HepG2 (cell line): ENCODE data around the gene KLHL28. TPM values are rescaled to one million over a fixed set of nuclear protein-coding genes. Genes with fewer than 3 reads are reported as not detected.
A peak's percentile ranks its signal among the peaks of the same experiment; 100 is the strongest.

Source experiments
- ATRX ChIP-seq: sonication (generic); formaldehyde crosslinking; IDR thresholded peaks from 2 replicates; pipeline ENCODE4 v1.4.0; 2020; ENCODE audit warnings: missing genetic modification reagents, borderline replicate concordance
- ELF3 ChIP-seq: IDR thresholded peaks from 2 replicates; pipeline ENCODE4 v1.6.1; 2016; ENCODE audit warnings: missing genetic modification reagents, missing compliant biosample characterization
- FOXK2 ChIP-seq: fragments of 450-650 bp; IDR thresholded peaks from 2 replicates; pipeline ENCODE4 v1.6.1; 2016
- JUN ChIP-seq: sonication (generic); formaldehyde crosslinking; IDR thresholded peaks from 2 replicates; pipeline ENCODE4 v1.4.0; 2020; ENCODE audit warnings: mild to moderate bottlenecking, missing genetic modification reagents
- KDM3A ChIP-seq: IDR thresholded peaks from 2 replicates; pipeline ENCODE4 v1.6.1; 2018; ENCODE audit warnings: low read depth, missing compliant biosample characterization
- MTF2 ChIP-seq: sonication (generic); formaldehyde crosslinking; IDR thresholded peaks from 2 replicates; pipeline ENCODE4 v1.5.0; 2020; ENCODE audit warnings: missing genetic modification reagents, borderline replicate concordance
- PAXIP1 ChIP-seq: sonication (generic); formaldehyde crosslinking; conservative IDR thresholded peaks from 2 replicates; pipeline ENCODE4 v1.4.0; 2020; ENCODE audit warnings: mild to moderate bottlenecking, missing genetic modification reagents, moderate library complexity
- PRDM10 ChIP-seq: sonication (generic); formaldehyde crosslinking; IDR thresholded peaks from 2 replicates; pipeline ENCODE4 v1.4.0; 2020; ENCODE audit warnings: low read depth, missing genetic modification reagents
- SP2 ChIP-seq: sonication (generic); formaldehyde crosslinking; IDR thresholded peaks from 2 replicates; pipeline ENCODE4 v1.5.1; 2020; ENCODE audit warnings: mild to moderate bottlenecking, missing genetic modification reagents
- SSRP1 ChIP-seq: IDR thresholded peaks from 2 replicates; pipeline ENCODE4 v1.6.1; 2016; ENCODE audit warnings: control low read depth
- TAF1 ChIP-seq: sonication (generic); formaldehyde crosslinking; IDR thresholded peaks from 2 replicates; pipeline ENCODE4 v1.4.0; 2020; ENCODE audit warnings: missing genetic modification reagents
- YY1 ChIP-seq: IDR thresholded peaks from 2 replicates; pipeline ENCODE4 v1.6.1; 2011; ENCODE audit warnings: low read length, low read depth, moderate library complexity, mild to moderate bottlenecking; ENCODE audit not compliant: insufficient read depth, insufficient replicate concordance
- ZBTB38 ChIP-seq: sonication (generic); formaldehyde crosslinking; IDR thresholded peaks from 2 replicates; pipeline ENCODE4 v1.5.1; 2020; ENCODE audit warnings: mild to moderate bottlenecking, missing genetic modification reagents
- ZIK1 ChIP-seq: sonication (generic); formaldehyde crosslinking; IDR thresholded peaks from 2 replicates; pipeline ENCODE4 v1.5.0; 2020; ENCODE audit warnings: mild to moderate bottlenecking, low read depth, missing genetic modification reagents, borderline replicate concordance
- ZNF333 ChIP-seq: sonication (generic); formaldehyde crosslinking; IDR thresholded peaks from 2 replicates; pipeline ENCODE4 v1.4.0; 2020; ENCODE audit warnings: mild to moderate bottlenecking, missing genetic modification reagents, borderline replicate concordance
- ZNF616 ChIP-seq: sonication (generic); formaldehyde crosslinking; IDR thresholded peaks from 2 replicates; pipeline ENCODE4 v1.5.0; 2020; ENCODE audit warnings: low read depth, mild to moderate bottlenecking, missing genetic modification reagents
- ZNF83 ChIP-seq: sonication (generic); formaldehyde crosslinking; IDR thresholded peaks from 2 replicates; pipeline ENCODE4 v1.4.0; 2020; ENCODE audit warnings: missing genetic modification reagents, mild to moderate bottlenecking, borderline replicate concordance
- polyA plus RNA-seq, 8 experiments: library from polyadenylated mRNA; depleted of rRNA in 3 of 8; stranded (reverse) in 7 of 8; unstranded in 1 of 8; fragments of >200 nt; fragmentation: Illumina TruSeq in 4 of 8; extraction: Trizol in 4 of 8; gene quantifications; 2 replicates each; pipeline versions ENCODE4 v1.2.1 to v1.2.3, GENCODE V29; 2011 to 2016; ENCODE audit warnings: low read depth in 4 of 8, missing spikeins in 1 of 8, mixed read lengths in 1 of 8; ENCODE audit not compliant: insufficient read depth in 1 of 8
- total RNA-seq, 5 experiments: library from RNA; depleted of rRNA; stranded (reverse); fragments of >200 nt; fragmentation: Illumina TruSeq; extraction: Trizol; gene quantifications; 2 replicates each; pipeline ENCODE4 v1.2.3, GENCODE V29; 2016; ENCODE audit warnings: low read depth in 1 of 5
- TF ChIP-seq, protein P1 (sequence below): fragments of 450-650 bp; IDR thresholded peaks from 2 replicates; pipeline ENCODE4 v1.6.1; 2016
- TF ChIP-seq, protein P2 (sequence below): sonication (generic); formaldehyde crosslinking; IDR thresholded peaks from 2 replicates; pipeline ENCODE4 v1.8.0; 2022; ENCODE audit warnings: mild to moderate bottlenecking, missing genetic modification reagents, borderline replicate concordance

The KLHL28 gene
- total and polyA plus RNA-seq, 2 of the 13 experiments (the other 11 are each of a cell fraction or from before 2014, with no cell fraction given): 3.4 to 6.6 TPM

GRCh38 chr14:44897041-44897844, 64.5 kb downstream of the KLHL28 start (continued):
- TF ChIP-seq PAXIP1 (CRISPR knock-in tag) (no peak), SSRP1 (no peak), MTF2 (CRISPR knock-in tag) (0 out of 2 replicates have a peak, but pooled peaks have one; percentile 35), TAF1 (CRISPR knock-in tag) (peak; percentile 70), ZBTB38 (CRISPR knock-in tag) (peak; percentile 30; the same call in 1 of the 2 replicates), ZNF83 (CRISPR knock-in tag) (peak; percentile 22; the same call in 1 of the 2 replicates), ZIK1 (CRISPR knock-in tag) (peak; percentile 53; the same call in 1 of the 2 replicates), ELF3 (CRISPR knock-in tag) (peak; percentile 37; the same call in 1 of the 2 replicates), PRDM10 (no peak), YY1 (peak; percentile 52), ZNF333 (CRISPR knock-in tag) (no peak), ATRX (CRISPR knock-in tag) (no peak), JUN (CRISPR knock-in tag) (no peak), KDM3A (CRISPR knock-in tag) (0 out of 2 replicates have a peak, but pooled peaks have one; percentile 8), FOXK2 (peak; percentile 48; the same call in 1 of the 2 replicates), SP2 (CRISPR knock-in tag) (peak; percentile 78), ZNF616 (CRISPR knock-in tag) (peak; percentile 57; the same call in 1 of the 2 replicates)
- TF ChIP-seq, protein P1, sequence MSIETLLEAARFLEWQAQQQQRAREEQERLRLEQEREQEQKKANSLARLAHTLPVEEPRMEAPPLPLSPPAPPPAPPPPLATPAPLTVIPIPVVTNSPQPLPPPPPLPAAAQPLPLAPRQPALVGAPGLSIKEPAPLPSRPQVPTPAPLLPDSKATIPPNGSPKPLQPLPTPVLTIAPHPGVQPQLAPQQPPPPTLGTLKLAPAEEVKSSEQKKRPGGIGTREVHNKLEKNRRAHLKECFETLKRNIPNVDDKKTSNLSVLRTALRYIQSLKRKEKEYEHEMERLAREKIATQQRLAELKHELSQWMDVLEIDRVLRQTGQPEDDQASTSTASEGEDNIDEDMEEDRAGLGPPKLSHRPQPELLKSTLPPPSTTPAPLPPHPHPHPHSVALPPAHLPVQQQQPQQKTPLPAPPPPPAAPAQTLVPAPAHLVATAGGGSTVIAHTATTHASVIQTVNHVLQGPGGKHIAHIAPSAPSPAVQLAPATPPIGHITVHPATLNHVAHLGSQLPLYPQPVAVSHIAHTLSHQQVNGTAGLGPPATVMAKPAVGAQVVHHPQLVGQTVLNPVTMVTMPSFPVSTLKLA: peak; percentile 37; the same call in 1 of the 2 replicates
- TF ChIP-seq, protein P2, sequence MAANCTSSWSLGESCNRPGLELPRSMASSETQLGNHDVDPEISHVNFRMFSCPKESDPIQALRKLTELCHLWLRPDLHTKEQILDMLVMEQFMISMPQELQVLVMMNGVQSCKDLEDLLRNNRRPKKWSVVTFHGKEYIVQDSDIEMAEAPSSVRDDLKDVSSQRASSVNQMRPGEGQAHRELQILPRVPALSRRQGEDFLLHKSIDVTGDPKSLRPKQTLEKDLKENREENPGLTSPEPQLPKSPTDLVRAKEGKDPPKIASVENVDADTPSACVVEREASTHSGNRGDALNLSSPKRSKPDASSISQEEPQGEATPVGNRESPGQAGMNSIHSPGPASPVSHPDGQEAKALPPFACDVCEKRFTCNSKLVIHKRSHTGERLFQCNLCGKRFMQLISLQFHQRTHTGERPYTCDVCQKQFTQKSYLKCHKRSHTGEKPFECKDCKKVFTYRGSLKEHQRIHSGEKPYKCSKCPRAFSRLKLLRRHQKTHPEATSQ (CRISPR knock-in tag): peak; percentile 83; the same call in 1 of the 2 replicates
